K562 (cell line): Measurements from ENCODE around the gene ITGAV. TPM values are rescaled to one million over a fixed set of nuclear protein-coding genes. Genes with fewer than 3 reads are reported as not detected.
A peak's percentile ranks its signal among the peaks of the same experiment; 100 is the strongest.

Experiments
- ATAC-seq: fragments of 200-7000 bp; cut with Tn5 transposase; 3 replicates; pipeline ENCODE4 v1.9.1; 2020; ENCODE audit warnings: moderate library complexity
- BruUV-seq: library from RNA; stranded (reverse); fragments of 400-500 nt; replicated peaks from 2 replicates; lab custom pipeline; 2021; lab: Mats Ljungman, UMichigan
- CTCF ChIA-PET: fragments of 300-600 bp; formaldehyde crosslinking; extraction: SDS; loops from one replicate; lab custom pipeline; 2021; ENCODE audit warnings: low intra/inter-chr PET ratio; lab: Yijun Ruan, JAX
- POLR2A ChIA-PET: fragments of 300-600, 350-650 bp; sonication (Branson Sonifier 250); formaldehyde crosslinking; extraction: SDS; loops from one replicate; lab custom pipeline; 2021; ENCODE audit warnings: antibody characterized with exemption, inconsistent platforms; lab: Yijun Ruan, JAX
- DNase-seq, 4 experiments: peaks; one replicate each; pipeline versions ENCODE4 v3.0.0 to v3.0.0-alpha.2; 2011 to 2018; ENCODE audit warnings: low spot score in 3 of 4, mixed read lengths in 3 of 4; ENCODE audit errors: extremely low read depth in 1 of 4
- FAIRE-seq: peaks from 2 replicates; lab custom pipeline; 2011; peaks lifted over from hg19 to GRCh38; lab: Jason Lieb, UNC
- H2AFZ ChIP-seq: 2 replicates; pipeline ENCODE4 v1.6.0; 2011; ENCODE audit warnings: low read depth, low read length, control low read depth, inconsistent platforms
- H3K27ac ChIP-seq: fragments of 200-600 bp; 3 replicates; pipeline ENCODE4 v1.8.0; 2011; ENCODE audit warnings: low read depth, mild to moderate bottlenecking, control low read depth, inconsistent platforms, low read length, moderate library complexity, mixed read lengths; ENCODE audit errors: extremely low read depth
- H3K27me3 ChIP-seq, 2 experiments: fragments of 300-600 bp in 1 of 2; 2 replicates in 1 of 2; 3 replicates in 1 of 2; pipeline versions ENCODE4 v1.6.0 to v1.8.0; 2011; ENCODE audit warnings: inconsistent platforms in 2 of 2, low read length in 2 of 2, mild to moderate bottlenecking in 1 of 2, mixed read lengths in 1 of 2, moderate library complexity in 1 of 2; ENCODE audit not compliant: control insufficient read depth in 2 of 2, insufficient read depth in 2 of 2
- H3K36me3 ChIP-seq: fragments of 300-600 bp; 3 replicates; pipeline ENCODE4 v1.8.0; 2011; ENCODE audit warnings: mild to moderate bottlenecking, low read length, inconsistent platforms; ENCODE audit not compliant: control insufficient read depth, insufficient read depth
- H3K4me1 ChIP-seq, 2 experiments: fragments of 200-600 bp in 1 of 2; replicated peaks in 1 of 2; 2 replicates in 1 of 2; 3 replicates in 1 of 2; pipeline versions ENCODE4 v1.5.1 to v1.8.0; 2011; ENCODE audit warnings: inconsistent platforms in 2 of 2, low read length in 2 of 2, mild to moderate bottlenecking in 1 of 2, mixed read lengths in 1 of 2, moderate library complexity in 1 of 2; ENCODE audit not compliant: control insufficient read depth in 2 of 2, insufficient read depth in 2 of 2
- H3K4me2 ChIP-seq: 2 replicates; pipeline ENCODE4 v1.6.1; 2011; ENCODE audit warnings: low read length, control low read depth, inconsistent platforms, mixed read lengths; ENCODE audit not compliant: insufficient read depth
- H3K4me3 ChIP-seq: fragments of 200-600 bp; sonication (generic), shearing (Covaris generic); 2 replicates; pipeline ENCODE4 v1.5.1; 2016; ENCODE audit warnings: control low read depth, inconsistent platforms
- H3K79me2 ChIP-seq: fragments of 200-600 bp; 3 replicates; pipeline ENCODE4 v1.8.0; 2011; ENCODE audit warnings: low read length, inconsistent platforms; ENCODE audit not compliant: control insufficient read depth, insufficient read depth
- H3K9ac ChIP-seq, 2 experiments: 2 replicates each; pipeline versions ENCODE4 v1.6.0 to v1.6.1; 2011; ENCODE audit warnings: low read depth in 2 of 2, low read length in 2 of 2, control low read depth in 1 of 2, inconsistent platforms in 1 of 2, mild to moderate bottlenecking in 1 of 2, mixed read lengths in 1 of 2; ENCODE audit not compliant: insufficient read depth in 1 of 2
- H3K9me1 ChIP-seq: one replicate; pipeline ENCODE4 v1.6.0; 2011; ENCODE audit warnings: inconsistent platforms, mild to moderate bottlenecking, low read length, moderate library complexity; ENCODE audit not compliant: control insufficient read depth, insufficient read depth
- H3K9me3 ChIP-seq: replicated peaks from 2 replicates; pipeline ENCODE4 v1.5.1; 2011; ENCODE audit warnings: low read depth, low read length, inconsistent platforms; ENCODE audit not compliant: control insufficient read depth, insufficient read depth
- H4K20me1 ChIP-seq: replicated peaks from 2 replicates; pipeline ENCODE4 v1.6.1; 2011; ENCODE audit warnings: low read length, inconsistent platforms, mixed read lengths; ENCODE audit not compliant: control insufficient read depth, insufficient read depth
- ATF6 ChIP-seq: sonication (generic); formaldehyde crosslinking; IDR thresholded peaks from 2 replicates; pipeline ENCODE4 v1.4.0; 2020; ENCODE audit warnings: mild to moderate bottlenecking, missing genetic modification reagents
- ILF3 ChIP-seq: fragments of 450-650 bp; IDR thresholded peaks from 2 replicates; pipeline ENCODE4 v1.6.1; 2018; ENCODE audit warnings: antibody characterized with exemption, mild to moderate bottlenecking, moderate library complexity, borderline replicate concordance
- KDM2B ChIP-seq: fragments of 250-450 bp; sonication (Bioruptor Pico); IDR thresholded peaks from 2 replicates; pipeline ENCODE4 v1.8.0; 2021; ENCODE audit warnings: mild to moderate bottlenecking, moderate library complexity
- NCOA1 ChIP-seq: fragments of 450-650 bp; IDR thresholded peaks from 2 replicates; pipeline ENCODE4 v1.6.1; 2016; ENCODE audit warnings: low read depth
- SUPT5H ChIP-seq: fragments of 450-650 bp; IDR thresholded peaks from 2 replicates; pipeline ENCODE4 v1.6.1; 2016
- USF1 ChIP-seq: sonication (generic); formaldehyde crosslinking; IDR thresholded peaks from 2 replicates; pipeline ENCODE4 v1.9.0; 2022; ENCODE audit warnings: mild to moderate bottlenecking, missing genetic modification reagents
- ZBTB2 ChIP-seq: fragments of 450-650 bp; IDR thresholded peaks from 2 replicates; pipeline ENCODE4 v1.6.1; 2016; ENCODE audit warnings: antibody characterized with exemption
- ZFP91 ChIP-seq: sonication (generic); formaldehyde crosslinking; IDR thresholded peaks from 2 replicates; pipeline ENCODE4 v1.8.0; 2022; ENCODE audit warnings: mild to moderate bottlenecking, missing genetic modification reagents
- ZNF263 ChIP-seq: sonication (generic); formaldehyde crosslinking; IDR thresholded peaks from 2 replicates; pipeline ENCODE4 v1.8.0; 2022; ENCODE audit warnings: mild to moderate bottlenecking, missing genetic modification reagents, borderline replicate concordance
- ZNF41 ChIP-seq: fragments of 250-450 bp; sonication (Bioruptor Pico); conservative IDR thresholded peaks from 2 replicates; pipeline ENCODE4 v1.4.0; 2020; ENCODE audit warnings: mild to moderate bottlenecking
- ZNF592 ChIP-seq: fragments of 450-650 bp; IDR thresholded peaks from 2 replicates; pipeline ENCODE4 v1.6.1; 2017; ENCODE audit warnings: antibody characterized with exemption, mild to moderate bottlenecking
- WGBS: fragments of 100-300 bp; shearing (Covaris generic); methylation state at CpG from one replicate; pipeline ENCODE4 v1.1.6; 2016; ENCODE audit warnings: low coverage, mixed read lengths; ENCODE audit not compliant: insufficient coverage; ENCODE audit errors: missing lambda C conversion rate; 5-methylcytosine and 5-hydroxymethylcytosine counted together
- in situ Hi-C: fragments of 300-500 bp; cut with MboI; formaldehyde crosslinking; loops from 4 replicates; pipeline ENCODE4 v1.15.0; 2018; ENCODE audit warnings: inconsistent platforms, mixed read lengths
- intact Hi-C: fragments of 100-400 bp; cut with micrococcal nuclease; formaldehyde crosslinking; loops from 2 replicates; pipeline ENCODE4 v1.14.2; 2022
- polyA plus RNA-seq, 8 experiments: library from polyadenylated mRNA; depleted of rRNA in 4 of 8; stranded (reverse) in 5 of 8; unstranded in 3 of 8; fragments of >200 nt; fragmentation: Nextera tagmentation in 2 of 8; fragmentation: Illumina TruSeq in 1 of 8; extraction: Ambion mirVana in 2 of 8; extraction: Trizol in 1 of 8; gene quantifications; 2 replicates each; pipeline versions ENCODE4 v1.2.1 to v1.2.3, GENCODE V29; 2011 to 2014; ENCODE audit warnings: inconsistent platforms in 1 of 8, missing spikeins in 1 of 8
- total RNA-seq, 7 experiments: library from RNA; depleted of rRNA in 6 of 7; stranded (reverse); fragments of >200 nt in 6 of 7; fragmentation: Illumina TruSeq in 2 of 7; extraction: Trizol in 2 of 7; gene quantifications; 2 replicates each; pipeline versions ENCODE4 v1.2.1 to v1.2.3, GENCODE V29; 2011 to 2021; ENCODE audit warnings: low replicate concordance in 1 of 7

Gene ITGAV
- total and polyA plus RNA-seq, 9 of the 15 experiments (the other 6 are each of a cell fraction or from before 2014, with no cell fraction given), result 3.7 to 17.7 (median 10.7) TPM

- H2AFZ ChIP-seq, result no peak overlapping the region
- H3K9ac ChIP-seq, result no peak overlapping the region
Measured at GRCh38 chr2:186575856-186576255, 14.0 kb upstream of the ITGAV start.

More at GRCh38 chr2:186575856-186576255, 14.0 kb upstream of the ITGAV start:
- Histone ChIP-seq H4K20me1 (no peaks in the 10 kb centered on the region), H3K9me3 (no peaks in the 10 kb centered on the region), H3K4me3 (no peak overlapping the region), H3K27me3 (no peaks in the 10 kb centered on the region), H3K27ac (peak overlapping the region; percentile 45; the same call in 1 of the 3 replicates), H3K9me1 (no peaks in the 10 kb centered on the region), H3K4me2 (no peak overlapping the region), H3K4me1 (peaks cover 0 to 6% of the 10 kb centered on the region in 2 experiments; a peak in 3 of 5 replicates), H3K79me2 (no peaks in the 10 kb centered on the region), H3K36me3 (no peaks in the 10 kb centered on the region)
- TF ChIP-seq ZNF592 (no peak), SUPT5H (no peak), ZBTB2 (no peak), USF1 (CRISPR knock-in tag) (no peak), KDM2B (no peak), ATF6 (CRISPR knock-in tag) (no peak), ZNF41 (CRISPR knock-in tag) (no peak), ILF3 (no peak), ZNF263 (CRISPR knock-in tag) (no peak), ZFP91 (no peak), NCOA1 (no peak)
- intact Hi-C loops, result no loop called here
- in situ Hi-C loops, result no loop called here
- DNase-seq (no peak), FAIRE-seq (no peak), ATAC-seq (no peak)
- 12% methylated on average over 1 of the region's 1 CpG for WGBS
- BruUV-seq, result no TSS peak
- ChIA-PET POLR2A (interaction anchor here (0.7 to 1.9 kb wide), 3 partner anchors 14 to 526 kb away, joined by 3 to 12 read pairs (median 3); partner anchors contain the start of gene ITGAV), CTCF (no interaction called here)
